ENCODE results near the gene EYA4. TPM values are rescaled to one million over a fixed set of nuclear protein-coding genes. Genes with fewer than 3 reads are reported as not detected.

Gene EYA4
- total RNA-seq, 1 experiment from 2014 or later = not detected

GRCh38 chr6:133393891-133394290 is 152.7 kb downstream of the EYA4 start:
- Histone ChIP-seq H3K27me3 (ENCODE audit: control insufficient read depth, insufficient read depth, low read length) (no peaks in the 10 kb centered on the region; the same call in 1 of the 2 replicates), H3K36me3 (ENCODE audit: control insufficient read depth, insufficient read depth, low read length) (no peaks in the 10 kb centered on the region), H3K27ac (ENCODE audit: low read length) (no peak overlapping the region), H3K4me1 (ENCODE audit: control insufficient read depth, insufficient read depth, low read length) (no peaks in the 10 kb centered on the region), H3K9me3 (ENCODE audit: control insufficient read depth, insufficient read depth, low read depth, low read length) (no peaks in the 10 kb centered on the region), H3K4me3 (ENCODE audit: low read depth in 2 of 2, low read length in 2 of 2) (no peak overlapping the region)
- CTCF ChIA-PET = interaction anchor here (0.7 kb wide), 1 partner anchor 104 kb away, joined by 7 read pairs; no protein-coding TSS in a partner anchor
- intact Hi-C loops (cut with micrococcal nuclease; ENCODE audit: unreplicated experiment) (no loop called here), in situ Hi-C loops (cut with HindIII; ENCODE audit: low pct_unique_long_range_greater_than_20kb, low sequenced_read_pairs) (no loop called here)
- no peak for DNase-seq (ENCODE audit: low read depth, low spot score)
- ATAC-seq = no peak
- no TSS peak for BruUV-seq (replicated peaks)
- POLR2A ChIA-PET = no interaction called here
- TF ChIP-seq TCF7L2 (IDR thresholded peaks at IDR 0.05; ENCODE audit: low read depth, low read length) = no peak
- no peak for TF ChIP-seq SIN3A (IDR thresholded peaks at IDR 0.05; ENCODE audit: borderline replicate concordance, insufficient read depth, low read depth, low read length)
- TF ChIP-seq POLR2AphosphoS5 (IDR thresholded peaks at IDR 0.05; ENCODE audit: low read depth, low read length) = no peak
- no peak for TF ChIP-seq CTCF (IDR thresholded peaks at IDR 0.05)
- TF ChIP-seq REST (IDR thresholded peaks at IDR 0.05; ENCODE audit: insufficient read depth in 1 of 2, low read depth in 2 of 2, low read length in 1 of 2) = no peak

GRCh38 chr6:133394630-133395029 is 153.5 kb downstream of the EYA4 start:
- Histone ChIP-seq H3K36me3 (ENCODE audit: control insufficient read depth, insufficient read depth, low read length) (no peaks in the 10 kb centered on the region), H3K4me1 (ENCODE audit: control insufficient read depth, insufficient read depth, low read length) (no peaks in the 10 kb centered on the region), H3K27ac (ENCODE audit: low read length) (no peak overlapping the region), H3K4me3 (ENCODE audit: low read depth in 2 of 2, low read length in 2 of 2) (no peak overlapping the region), H3K9me3 (ENCODE audit: control insufficient read depth, insufficient read depth, low read depth, low read length) (no peaks in the 10 kb centered on the region), H3K27me3 (ENCODE audit: control insufficient read depth, insufficient read depth, low read length) (no peaks in the 10 kb centered on the region; the same call in 1 of the 2 replicates)
- POLR2A ChIA-PET = no interaction called here
- no peak for TF ChIP-seq SIN3A (IDR thresholded peaks at IDR 0.05; ENCODE audit: borderline replicate concordance, insufficient read depth, low read depth, low read length)
- no peak for TF ChIP-seq REST (IDR thresholded peaks at IDR 0.05; ENCODE audit: insufficient read depth in 1 of 2, low read depth in 2 of 2, low read length in 1 of 2)
- no peak for TF ChIP-seq POLR2AphosphoS5 (IDR thresholded peaks at IDR 0.05; ENCODE audit: low read depth, low read length)
- TF ChIP-seq TCF7L2 (IDR thresholded peaks at IDR 0.05; ENCODE audit: low read depth, low read length) = no peak
- no peak for TF ChIP-seq CTCF (IDR thresholded peaks at IDR 0.05)
- ATAC-seq (no peak), DNase-seq (ENCODE audit: low read depth, low spot score) (no peak)
- CTCF ChIA-PET = no interaction called here
- intact Hi-C loops (cut with micrococcal nuclease; ENCODE audit: unreplicated experiment) (no loop called here), in situ Hi-C loops (cut with HindIII; ENCODE audit: low pct_unique_long_range_greater_than_20kb, low sequenced_read_pairs) (no loop called here)
- no TSS peak for BruUV-seq (replicated peaks)

Data from Panc1 (cell line).